GM19238 (cell line): ENCODE data around the gene TCP10L.

Experiments used
- DNase-seq: peaks from one replicate; pipeline ENCODE4 v3.0.0; 2011; ENCODE audit warnings: low spot score; ENCODE audit not compliant: insufficient read length

TCP10L gene

DNA sequence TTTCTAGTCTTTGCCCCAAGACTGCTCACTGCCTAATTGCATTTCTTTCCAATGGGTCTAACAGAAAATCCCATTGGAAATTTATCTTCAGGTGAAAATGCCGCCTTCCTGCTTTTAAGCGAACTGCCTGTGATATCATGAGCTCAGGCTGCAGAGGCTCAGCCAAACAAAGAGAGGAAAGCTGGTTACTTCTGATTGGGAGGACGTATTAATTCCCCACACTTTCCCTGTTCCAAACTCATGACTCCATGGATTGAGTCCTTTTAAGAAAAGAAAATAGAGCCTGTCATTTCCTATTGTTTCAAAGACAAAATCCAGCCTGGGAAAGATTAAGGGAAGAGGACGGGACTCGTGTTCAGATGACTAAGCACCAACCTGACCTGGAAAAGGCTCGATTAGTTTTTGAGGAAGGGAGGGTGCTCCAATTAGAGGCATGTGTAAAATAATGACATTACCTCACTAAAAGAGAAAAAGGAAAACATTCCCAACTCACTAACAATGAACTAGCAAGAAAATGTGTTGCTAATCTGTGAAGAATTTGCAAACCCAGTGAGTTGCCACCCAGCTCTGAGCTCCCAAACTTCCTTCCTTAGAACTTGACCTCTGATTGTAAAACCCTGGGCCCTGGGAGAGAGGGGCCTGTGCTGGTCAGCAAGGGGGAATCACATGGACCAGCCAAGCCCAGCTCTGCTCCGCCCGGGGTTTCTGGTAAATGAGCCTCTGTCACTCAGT is 61.2 kb downstream of the TCP10L start:
- no peak for DNase-seq
